SK-N-SH treated with all-trans-retinoic acid at 6 μM for 48 hours (cell line): ENCODE measurements around the gene CTF1.

Source experiments
- ATAC-seq: fragments of 200-7000 bp; cut with Tn5 transposase; 3 replicates; pipeline ENCODE4 v1.9.1; 2020; ENCODE audit warnings: mild to moderate bottlenecking, moderate library complexity
- ARNTL ChIP-seq: fragments of 450-650 bp; formaldehyde crosslinking; IDR thresholded peaks from 2 replicates; pipeline ENCODE4 v1.5.0; 2020; ENCODE audit warnings: low read depth, mild to moderate bottlenecking, moderate library complexity, borderline replicate concordance
- BACH2 ChIP-seq: fragments of 250-450 bp; sonication (Bioruptor Pico); IDR thresholded peaks from 2 replicates; pipeline ENCODE4 v1.9.0; 2021; ENCODE audit warnings: mild to moderate bottlenecking, borderline replicate concordance
- CREB5 ChIP-seq: fragments of 250-450 bp; sonication (Bioruptor Pico); IDR thresholded peaks from 2 replicates; pipeline ENCODE4 v1.5.1; 2020; ENCODE audit warnings: low read depth, mild to moderate bottlenecking, moderate library complexity
- CSDC2 ChIP-seq: fragments of 250-450 bp; sonication (Bioruptor Pico); IDR thresholded peaks from 2 replicates; pipeline ENCODE4 v1.5.0; 2020; ENCODE audit warnings: mild to moderate bottlenecking, moderate library complexity
- CSRNP3 ChIP-seq: fragments of 250-450 bp; sonication (Bioruptor Pico); IDR thresholded peaks from 2 replicates; pipeline ENCODE4 v1.5.1; 2021; ENCODE audit warnings: mild to moderate bottlenecking, moderate library complexity
- ESRRG ChIP-seq: fragments of 250-450 bp; sonication (Bioruptor Pico); IDR thresholded peaks from 2 replicates; pipeline ENCODE4 v1.6.1; 2021; ENCODE audit warnings: mild to moderate bottlenecking
- GLIS3 ChIP-seq: fragments of 250-450 bp; sonication (Bioruptor Pico); IDR thresholded peaks from 2 replicates; pipeline ENCODE4 v1.5.0; 2020; ENCODE audit warnings: mild to moderate bottlenecking, moderate library complexity
- ISL1 ChIP-seq: fragments of 250-450 bp; sonication (Bioruptor Pico); IDR thresholded peaks from 2 replicates; pipeline ENCODE4 v2.1.2; 2022; ENCODE audit warnings: mild to moderate bottlenecking, moderate library complexity
- OSR1 ChIP-seq: fragments of 250-450 bp; sonication (Bioruptor Pico); IDR thresholded peaks from 2 replicates; pipeline ENCODE4 v1.8.0; 2022; ENCODE audit warnings: moderate library complexity, mild to moderate bottlenecking, inconsistent platforms
- POU6F1 ChIP-seq: fragments of 250-450 bp; sonication (Bioruptor Pico); IDR thresholded peaks from 2 replicates; pipeline ENCODE4 v1.8.0; 2021; ENCODE audit warnings: low read depth, mild to moderate bottlenecking, moderate library complexity, borderline replicate concordance
- RARB ChIP-seq: fragments of 250-450 bp; sonication (Bioruptor Pico); IDR thresholded peaks from 2 replicates; pipeline ENCODE4 v1.8.0; 2021; ENCODE audit warnings: mild to moderate bottlenecking, moderate library complexity
- SNAI2 ChIP-seq: fragments of 250-450 bp; sonication (Bioruptor Pico); IDR thresholded peaks from 2 replicates; pipeline ENCODE4 v1.5.0; 2020; ENCODE audit warnings: mild to moderate bottlenecking, moderate library complexity
- TCF4 ChIP-seq: fragments of 250-450 bp; sonication (Bioruptor Pico); IDR thresholded peaks from 2 replicates; pipeline ENCODE4 v1.8.0; 2021; ENCODE audit warnings: mild to moderate bottlenecking, moderate library complexity, borderline replicate concordance
- ZFP3 ChIP-seq: fragments of 250-450 bp; sonication (Bioruptor Pico); IDR thresholded peaks from 2 replicates; pipeline ENCODE4 v1.5.0; 2020; ENCODE audit warnings: mild to moderate bottlenecking, moderate library complexity
- ZNF70 ChIP-seq: fragments of 450-650 bp; formaldehyde crosslinking; IDR thresholded peaks from 2 replicates; pipeline ENCODE4 v1.5.0; 2020; ENCODE audit warnings: mild to moderate bottlenecking, moderate library complexity
- ZNF8 ChIP-seq: fragments of 450-650 bp; formaldehyde crosslinking; IDR thresholded peaks from 2 replicates; pipeline ENCODE4 v1.5.0; 2020; ENCODE audit warnings: mild to moderate bottlenecking, moderate library complexity
- TF ChIP-seq, protein P1 (sequence below): fragments of 250-450 bp; sonication (Bioruptor Pico); IDR thresholded peaks from 2 replicates; pipeline ENCODE4 v1.8.0; 2020; ENCODE audit warnings: mild to moderate bottlenecking, moderate library complexity, borderline replicate concordance

The CTF1 gene

DNA sequence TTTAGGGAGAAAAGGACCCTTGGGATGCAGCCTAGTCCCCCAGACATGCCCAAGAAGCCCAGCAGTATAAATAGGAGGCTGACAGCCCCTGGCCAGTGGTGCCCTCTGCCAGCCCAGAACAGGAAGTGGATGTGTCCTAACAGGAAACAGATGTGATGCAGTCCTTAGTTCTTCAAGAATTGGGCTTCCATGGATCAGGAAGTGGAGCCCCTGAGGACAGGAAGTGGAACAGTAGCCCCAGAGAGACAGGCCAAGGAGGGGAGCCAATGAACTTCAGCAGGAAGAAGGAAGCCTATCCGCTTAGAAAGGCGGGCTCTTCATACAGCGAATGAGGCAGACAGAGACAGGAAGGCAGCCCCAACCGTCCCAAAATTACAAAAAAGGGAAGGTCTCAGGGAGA, 7.2 kb downstream of the CTF1 start:
- no peak for TF ChIP-seq ZNF70 (CRISPR knock-in tag)
- no peak for TF ChIP-seq CREB5 (CRISPR knock-in tag)
- TF ChIP-seq ARNTL (CRISPR knock-in tag) = no peak
- no peak for TF ChIP-seq TCF4
- TF ChIP-seq GLIS3 (CRISPR knock-in tag) = no peak
- TF ChIP-seq SNAI2 (CRISPR knock-in tag) = no peak
- no peak for TF ChIP-seq ZFP3 (CRISPR knock-in tag)
- no peak for TF ChIP-seq ISL1 (CRISPR knock-in tag)
- TF ChIP-seq OSR1 = no peak
- TF ChIP-seq RARB (CRISPR knock-in tag) = no peak
- TF ChIP-seq ESRRG (CRISPR knock-in tag) = no peak
- ATAC-seq = peak; percentile 43

DNA sequence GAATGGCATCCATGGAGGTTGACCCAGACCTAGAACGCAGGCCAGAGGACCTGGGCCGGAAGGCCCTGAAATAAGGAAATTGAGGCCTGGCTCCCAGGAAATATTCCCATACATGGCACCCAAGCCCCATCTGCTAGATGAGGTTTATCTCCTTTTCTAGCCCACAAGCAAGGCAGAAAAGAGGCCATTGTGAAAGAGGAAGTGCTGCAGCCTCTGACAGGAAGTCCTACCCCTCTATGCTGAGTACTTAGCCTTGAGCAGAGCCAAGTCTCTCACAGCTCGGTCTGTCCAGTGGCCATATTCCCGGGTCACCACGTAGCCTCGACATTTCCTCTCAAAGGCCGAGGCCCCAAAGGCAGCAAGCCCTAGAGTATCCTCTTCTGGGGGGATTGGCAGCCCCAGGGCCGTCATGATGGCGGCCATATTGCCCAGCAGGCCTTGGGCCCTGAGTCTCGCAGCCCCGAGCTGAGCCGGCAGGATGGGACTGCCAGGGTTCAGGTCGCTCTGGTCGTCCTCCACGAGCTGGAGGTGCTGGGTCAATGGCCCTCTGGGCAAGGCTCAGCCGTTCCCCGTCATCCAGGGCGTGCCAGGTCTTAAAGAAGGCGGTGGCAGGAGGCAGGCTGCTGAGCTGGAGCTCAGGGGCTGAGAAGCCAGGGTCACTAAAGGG, 7.8 kb downstream of the CTF1 start:
- no peak for TF ChIP-seq CSDC2 (CRISPR knock-in tag)
- TF ChIP-seq CSRNP3 = no peak
- TF ChIP-seq CREB5 (CRISPR knock-in tag) = no peak
- TF ChIP-seq ESRRG (CRISPR knock-in tag) = no peak
- no peak for TF ChIP-seq OSR1
- no peak for ATAC-seq

GRCh38 chr16:30907064-30907463, 10.7 kb downstream of the CTF1 start:
- no peak for ATAC-seq
- TF ChIP-seq POU6F1 (CRISPR knock-in tag) = no peak
- TF ChIP-seq, protein P1, sequence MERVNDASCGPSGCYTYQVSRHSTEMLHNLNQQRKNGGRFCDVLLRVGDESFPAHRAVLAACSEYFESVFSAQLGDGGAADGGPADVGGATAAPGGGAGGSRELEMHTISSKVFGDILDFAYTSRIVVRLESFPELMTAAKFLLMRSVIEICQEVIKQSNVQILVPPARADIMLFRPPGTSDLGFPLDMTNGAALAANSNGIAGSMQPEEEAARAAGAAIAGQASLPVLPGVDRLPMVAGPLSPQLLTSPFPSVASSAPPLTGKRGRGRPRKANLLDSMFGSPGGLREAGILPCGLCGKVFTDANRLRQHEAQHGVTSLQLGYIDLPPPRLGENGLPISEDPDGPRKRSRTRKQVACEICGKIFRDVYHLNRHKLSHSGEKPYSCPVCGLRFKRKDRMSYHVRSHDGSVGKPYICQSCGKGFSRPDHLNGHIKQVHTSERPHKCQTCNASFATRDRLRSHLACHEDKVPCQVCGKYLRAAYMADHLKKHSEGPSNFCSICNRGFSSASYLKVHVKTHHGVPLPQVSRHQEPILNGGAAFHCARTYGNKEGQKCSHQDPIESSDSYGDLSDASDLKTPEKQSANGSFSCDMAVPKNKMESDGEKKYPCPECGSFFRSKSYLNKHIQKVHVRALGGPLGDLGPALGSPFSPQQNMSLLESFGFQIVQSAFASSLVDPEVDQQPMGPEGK (CRISPR knock-in tag) = no peak
- TF ChIP-seq ZNF8 = no peak
- no peak for TF ChIP-seq OSR1
- no peak for TF ChIP-seq ZFP3 (CRISPR knock-in tag)
- no peak for TF ChIP-seq ESRRG (CRISPR knock-in tag)
- TF ChIP-seq BACH2 = no peak
- TF ChIP-seq GLIS3 (CRISPR knock-in tag) = no peak
- no peak for TF ChIP-seq CREB5 (CRISPR knock-in tag)
- TF ChIP-seq TCF4 = no peak
- no peak for TF ChIP-seq ZNF70 (CRISPR knock-in tag)
- no peak for TF ChIP-seq ISL1 (CRISPR knock-in tag)

- no peak for ATAC-seq
- TF ChIP-seq TCF4 (no peak), GLIS3 (CRISPR knock-in tag) (no peak), POU6F1 (CRISPR knock-in tag) (no peak)
- TF ChIP-seq, all 23 proteins: peak for 0
Observed at GRCh38 chr16:30910427-30911029, 14.1 kb downstream of the CTF1 start.
